Skeletal muscle tissue (tissue), 4 donors: ENCODE measurements around the gene SCGB1D2. TPM values are rescaled to one million over a fixed set of nuclear protein-coding genes. Genes with fewer than 3 reads are reported as not detected.
A peak's percentile ranks its signal among the peaks of the same experiment; 100 is the strongest.
"Not testable (repeated sequence)": the region's sequence is repeated elsewhere in the genome, so short reads cannot be mapped to it uniquely, and the experiment has no call there.

ENCODE experiments used
- H3K27ac ChIP-seq: one replicate; pipeline ENCODE4 v1.7.0; 2013; ENCODE audit warnings: mild to moderate bottlenecking, low read depth, low read length, inconsistent platforms
- H3K27me3 ChIP-seq, 3 donors: one replicate each; pipeline ENCODE4 v1.7.0; 2013; ENCODE audit warnings: low read length in 3 of 3; ENCODE audit not compliant: control insufficient read depth in 3 of 3, insufficient read depth in 3 of 3
- H3K36me3 ChIP-seq, 3 donors: one replicate each; pipeline ENCODE4 v1.7.0; 2013; ENCODE audit warnings: low read length in 3 of 3; ENCODE audit not compliant: control insufficient read depth in 3 of 3, insufficient read depth in 3 of 3
- H3K4me1 ChIP-seq, 3 donors: one replicate each; pipeline ENCODE4 v1.7.0; 2013; ENCODE audit warnings: low read length in 3 of 3, mild to moderate bottlenecking in 3 of 3; ENCODE audit not compliant: control insufficient read depth in 3 of 3, insufficient read depth in 3 of 3
- H3K4me3 ChIP-seq, 3 donors: one replicate each; pipeline ENCODE4 v1.7.0; 2013; ENCODE audit warnings: low read length in 3 of 3
- H3K9ac ChIP-seq, 3 donors: one replicate each; pipeline ENCODE4 v1.7.0; 2013; ENCODE audit warnings: low read length in 3 of 3, mild to moderate bottlenecking in 3 of 3, moderate library complexity in 2 of 3, low read depth in 1 of 3
- H3K9me3 ChIP-seq, 3 donors: one replicate each; pipeline ENCODE4 v1.7.0; 2013; ENCODE audit warnings: low read length in 3 of 3; ENCODE audit not compliant: control insufficient read depth in 3 of 3
- total RNA-seq: library from RNA; depleted of rRNA; stranded (reverse); fragments of >200 nt; gene quantifications from one replicate; pipeline ENCODE4 v1.2.3, GENCODE V29; 2014
- donor health status: Osteomylitis.

Gene SCGB1D2
- total RNA-seq: not detected

GRCh38 chr11:62242021-62242420, at the start of gene SCGB1D2:
SCGB1D2 (plus strand) TSS chr11:62242239; CDS start chr11:62242308, 69 bp downstream.
- Histone ChIP-seq H3K9ac (peak within 1 kb of the TSS in 1 of 3 donors; percentile 66), H3K27me3 (peaks cover 0 to 9% (median 5%) of the 10 kb centered on the region in 3 donors), H3K9me3 (no peaks in the 10 kb centered on the region), H3K4me1 (peaks cover 0 to 16% (median 6%) of the 10 kb centered on the region in 3 donors), H3K27ac (peak within 1 kb of the TSS; percentile 78), H3K4me3 (peak within 1 kb of the TSS in 1 of 3 donors; percentile 6), H3K36me3 (no peaks in the 10 kb centered on the region)

- H3K9ac ChIP-seq: no peak overlapping the region
- H3K27ac ChIP-seq: no peak overlapping the region
- no peaks in the 10 kb centered on the region for H3K4me1 ChIP-seq
- H3K4me3 ChIP-seq: no peak overlapping the region
- H3K9me3 ChIP-seq: no peaks in the 10 kb centered on the region
- peaks cover 29 to 38% (median 34%) of the 10 kb centered on the region in 3 donors for H3K27me3 ChIP-seq
- no peaks in the 10 kb centered on the region for H3K36me3 ChIP-seq
These were observed 48.1 kb upstream of the SCGB1D2 start for GRCh38 chr11:62193952-62194351.

- H3K27ac ChIP-seq: not testable (repeated sequence)
- H3K27me3 ChIP-seq: peaks cover 27 to 29% (median 29%) of the 10 kb centered on the region in 3 donors
These were observed 47.0 kb upstream of the SCGB1D2 start for GRCh38 chr11:62195010-62195409.

GRCh38 chr11:62195945-62196344, 46.1 kb upstream of the SCGB1D2 start:
- H3K9ac ChIP-seq: no peak overlapping the region
- H3K9me3 ChIP-seq: no peaks in the 10 kb centered on the region
- no peak overlapping the region for H3K27ac ChIP-seq
- no peak overlapping the region for H3K4me3 ChIP-seq
- H3K4me1 ChIP-seq: no peaks in the 10 kb centered on the region
- H3K36me3 ChIP-seq: no peaks in the 10 kb centered on the region
- H3K27me3 ChIP-seq: peaks cover 26% of the 10 kb centered on the region in 3 donors

More at GRCh38 chr11:62195010-62195409, 47.0 kb upstream of the SCGB1D2 start:
- H3K36me3 ChIP-seq, H3K9me3 ChIP-seq, H3K4me3 ChIP-seq, H3K4me1 ChIP-seq, H3K9ac ChIP-seq: not testable (repeated sequence)

GRCh38 chr11:62197400-62197799, 44.6 kb upstream of the SCGB1D2 start:
- not testable (repeated sequence) for H3K27ac ChIP-seq, H3K36me3 ChIP-seq, H3K4me3 ChIP-seq, H3K9ac ChIP-seq, H3K4me1 ChIP-seq, H3K9me3 ChIP-seq
- H3K27me3 ChIP-seq: peaks cover 18 to 26% (median 25%) of the 10 kb centered on the region in 3 donors

GRCh38 chr11:62201376-62201775, 40.7 kb upstream of the SCGB1D2 start:
- Histone ChIP-seq H3K27me3 (peaks cover 4 to 8% (median 7%) of the 10 kb centered on the region in 3 donors), H3K9ac (no peak overlapping the region), H3K9me3 (no peaks in the 10 kb centered on the region), H3K36me3 (no peaks in the 10 kb centered on the region), H3K27ac (no peak overlapping the region), H3K4me1 (no peaks in the 10 kb centered on the region), H3K4me3 (no peak overlapping the region)

- H3K9me3 ChIP-seq: no peaks in the 10 kb centered on the region
- H3K4me1 ChIP-seq: no peaks in the 10 kb centered on the region
- no peak overlapping the region for H3K27ac ChIP-seq
- H3K27me3 ChIP-seq: peaks cover 4 to 7% (median 4%) of the 10 kb centered on the region in 3 donors
- no peak overlapping the region for H3K9ac ChIP-seq
- H3K36me3 ChIP-seq: no peaks in the 10 kb centered on the region
- H3K4me3 ChIP-seq: no peak overlapping the region
These were observed 39.1 kb upstream of the SCGB1D2 start for GRCh38 chr11:62202910-62203309.

GRCh38 chr11:62204430-62204829, 37.6 kb upstream of the SCGB1D2 start:
- no peak overlapping the region for H3K4me3 ChIP-seq
- no peaks in the 10 kb centered on the region for H3K36me3 ChIP-seq
- no peak overlapping the region for H3K27ac ChIP-seq
- H3K4me1 ChIP-seq: no peaks in the 10 kb centered on the region
- peaks cover 1 to 4% (median 3%) of the 10 kb centered on the region in 3 donors for H3K27me3 ChIP-seq
- H3K9me3 ChIP-seq: no peaks in the 10 kb centered on the region
- no peak overlapping the region for H3K9ac ChIP-seq

GRCh38 chr11:62205441-62205840, 36.6 kb upstream of the SCGB1D2 start:
- no peak overlapping the region for H3K4me3 ChIP-seq
- H3K4me1 ChIP-seq: no peaks in the 10 kb centered on the region
- H3K36me3 ChIP-seq: no peaks in the 10 kb centered on the region
- peaks cover 0 to 4% (median 3%) of the 10 kb centered on the region in 3 donors for H3K27me3 ChIP-seq
- no peak overlapping the region for H3K9ac ChIP-seq
- no peaks in the 10 kb centered on the region for H3K9me3 ChIP-seq
- H3K27ac ChIP-seq: no peak overlapping the region

- H3K27ac ChIP-seq, H3K36me3 ChIP-seq, H3K4me3 ChIP-seq, H3K27me3 ChIP-seq, H3K9ac ChIP-seq, H3K4me1 ChIP-seq, H3K9me3 ChIP-seq: not testable (repeated sequence)
These were observed 35.6 kb upstream of the SCGB1D2 start for GRCh38 chr11:62206276-62207066.
